Ascending aorta (tissue), 2 donors: Measurements from ENCODE around the gene COQ3. TPM values are rescaled to one million over a fixed set of nuclear protein-coding genes. Genes with fewer than 3 reads are reported as not detected.

Experiments
- DNase-seq, 2 donors: peaks; one replicate each; pipeline ENCODE4 v3.0.0-alpha.2; 2019; ENCODE audit warnings: low spot score in 2 of 2
- H3K27ac ChIP-seq, 2 donors: fragments of 200-600 bp; sonication (generic); one replicate each; pipeline ENCODE4 v1.5.1; 2016 to 2017; ENCODE audit warnings: mild to moderate bottlenecking in 1 of 2
- H3K27me3 ChIP-seq: fragments of 200-600 bp; sonication (generic); one replicate; pipeline ENCODE4 v1.5.1; 2017
- H3K36me3 ChIP-seq, 2 donors: fragments of 200-600 bp; sonication (generic); one replicate each; pipeline ENCODE4 v1.5.1; 2016
- H3K4me1 ChIP-seq, 2 donors: fragments of 200-600 bp; sonication (generic); one replicate each; pipeline ENCODE4 v1.5.1; 2016 to 2017; ENCODE audit warnings: mild to moderate bottlenecking in 1 of 2
- H3K4me3 ChIP-seq, 2 donors: fragments of 200-600 bp; sonication (generic); one replicate each; pipeline ENCODE4 v1.5.1; 2016 to 2017; ENCODE audit warnings: mild to moderate bottlenecking in 1 of 2
- H3K9me3 ChIP-seq, 2 donors: fragments of 200-600 bp; sonication (generic); one replicate each; pipeline ENCODE4 v1.5.1; 2016
- CTCF ChIP-seq, 3 experiments: fragments of 200-600 bp in 2 of 3; fragments of 450-650 bp in 1 of 3; sonication (generic) in 2 of 3; IDR thresholded peaks; one replicate each; pipeline ENCODE4 v1.5.1; 2016 to 2019; ENCODE audit warnings: antibody characterized with exemption in 3 of 3, mild to moderate bottlenecking in 1 of 3, moderate library complexity in 1 of 3
- intact Hi-C: fragments of 100-400 bp; cut with DNase I; formaldehyde crosslinking; loops from one replicate; pipeline ENCODE4 v1.15.1; 2023
- total RNA-seq: library from RNA; depleted of rRNA; stranded (reverse); fragments of >200 nt; gene quantifications from one replicate; pipeline ENCODE4 v1.1.0, GENCODE V29; 2016

COQ3 gene
- total RNA-seq, 1 donor from 2014 or later: 1.7 TPM

- peaks cover 0 to 3% of the 10 kb centered on the region in 2 donors for H3K36me3 ChIP-seq
- no peaks in the 10 kb centered on the region for H3K27me3 ChIP-seq
- no peaks in the 10 kb centered on the region for H3K4me1 ChIP-seq
- intact Hi-C loops: no loop called here
- no peak for DNase-seq
- no peak overlapping the region for H3K4me3 ChIP-seq
- no peaks in the 10 kb centered on the region for H3K9me3 ChIP-seq
- H3K27ac ChIP-seq: no peak overlapping the region
- no peak for TF ChIP-seq CTCF (IDR thresholded peaks at IDR 0.05)
Measured at GRCh38 chr6:99378636-99379035, 15.4 kb downstream of the COQ3 start.

- Histone ChIP-seq H3K4me1 (no peaks in the 10 kb centered on the region), H3K27ac (no peak overlapping the region), H3K9me3 (no peaks in the 10 kb centered on the region), H3K4me3 (no peak overlapping the region), H3K36me3 (peaks cover 0 to 2% of the 10 kb centered on the region in 2 donors), H3K27me3 (no peaks in the 10 kb centered on the region)
- intact Hi-C loops: no loop called here
- no peak for TF ChIP-seq CTCF (IDR thresholded peaks at IDR 0.05)
- DNase-seq: no peak
Measured at GRCh38 chr6:99369533-99369932, 24.5 kb downstream of the COQ3 start.

GRCh38 chr6:99366852-99367251 is 27.1 kb downstream of the COQ3 start:
- DNase-seq: no peak
- no peak overlapping the region for H3K27ac ChIP-seq
- no peaks in the 10 kb centered on the region for H3K9me3 ChIP-seq
- no peak for TF ChIP-seq CTCF (IDR thresholded peaks at IDR 0.05)
- intact Hi-C loops: no loop called here
- H3K27me3 ChIP-seq: no peaks in the 10 kb centered on the region
- H3K4me3 ChIP-seq: no peak overlapping the region
- no peaks in the 10 kb centered on the region for H3K4me1 ChIP-seq
- H3K36me3 ChIP-seq: peaks cover 0 to 2% of the 10 kb centered on the region in 2 donors

- Histone ChIP-seq H3K27ac (no peak overlapping the region), H3K27me3 (no peaks in the 10 kb centered on the region), H3K36me3 (peaks cover 0 to 2% of the 10 kb centered on the region in 2 donors), H3K4me1 (no peaks in the 10 kb centered on the region), H3K9me3 (no peaks in the 10 kb centered on the region), H3K4me3 (no peak overlapping the region)
- intact Hi-C loops: no loop called here
- no peak for DNase-seq
- no peak for TF ChIP-seq CTCF (IDR thresholded peaks at IDR 0.05)
Measured at GRCh38 chr6:99364026-99364425, 30.0 kb downstream of the COQ3 start.

- no peak for TF ChIP-seq CTCF (IDR thresholded peaks at IDR 0.05)
- Histone ChIP-seq H3K36me3 (no peaks in the 10 kb centered on the region), H3K9me3 (no peaks in the 10 kb centered on the region), H3K27me3 (no peaks in the 10 kb centered on the region), H3K27ac (no peak overlapping the region), H3K4me1 (no peaks in the 10 kb centered on the region), H3K4me3 (no peak overlapping the region)
- DNase-seq: no peak
- intact Hi-C loops: no loop called here
Measured at GRCh38 chr6:99362678-99363268, 31.2 kb downstream of the COQ3 start.

GRCh38 chr6:99359800-99360199 is 34.2 kb downstream of the COQ3 start:
- no peaks in the 10 kb centered on the region for H3K4me1 ChIP-seq
- no peak for TF ChIP-seq CTCF (IDR thresholded peaks at IDR 0.05)
- H3K27me3 ChIP-seq: no peaks in the 10 kb centered on the region
- no peak overlapping the region for H3K4me3 ChIP-seq
- intact Hi-C loops: no loop called here
- no peaks in the 10 kb centered on the region for H3K9me3 ChIP-seq
- no peak overlapping the region for H3K27ac ChIP-seq
- no peak for DNase-seq
- no peaks in the 10 kb centered on the region for H3K36me3 ChIP-seq
